SK-N-SH (cell line): ENCODE results near the gene NLGN1. TPM values are rescaled to one million over a fixed set of nuclear protein-coding genes. Genes with fewer than 3 reads are reported as not detected.

Experiments used
- CTCF ChIA-PET: fragments of 300-600, 350-600 bp; formaldehyde crosslinking; extraction: SDS; loops from one replicate; lab custom pipeline; 2021; lab: Yijun Ruan, JAX
- POLR2A ChIA-PET: fragments of 350-600 bp; sonication (Branson Sonifier 250); formaldehyde crosslinking; extraction: SDS; loops from one replicate; lab custom pipeline; 2020; ENCODE audit warnings: antibody characterized with exemption, inconsistent platforms; lab: Yijun Ruan, JAX
- DNase-seq: peaks from one replicate; pipeline ENCODE4 v3.0.0; 2012
- H2AFZ ChIP-seq: fragments of 200-600 bp; sonication (generic); 2 replicates; pipeline ENCODE4 v1.8.1; 2016; ENCODE audit warnings: antibody characterized with exemption, mild to moderate bottlenecking, low read depth
- H3F3A ChIP-seq: fragments of 200-600 bp; sonication (generic); replicated peaks from 2 replicates; pipeline ENCODE3; 2016; ENCODE audit warnings: antibody characterized with exemption, mild to moderate bottlenecking; ENCODE audit not compliant: insufficient read depth
- H3K27ac ChIP-seq, 2 experiments: fragments of 200-500 bp in 1 of 2; fragments of 200-600 bp in 1 of 2; sonication (Bioruptor generic) in 1 of 2; sonication (generic), shearing (Covaris generic) in 1 of 2; 2 replicates each; pipeline versions ENCODE4 v1.5.1 to v1.6.1; 2014 to 2016; ENCODE audit warnings: low read depth in 2 of 2, inconsistent platforms in 1 of 2, low read length in 1 of 2, mild to moderate bottlenecking in 1 of 2, mixed read lengths in 1 of 2
- H3K27me3 ChIP-seq: fragments of 200-600 bp; sonication (generic), shearing (Covaris generic); 2 replicates; pipeline ENCODE4 v1.6.1; 2016; ENCODE audit warnings: mixed run types; ENCODE audit not compliant: insufficient read depth
- H3K36me3 ChIP-seq, 2 experiments: fragments of 200-500 bp in 1 of 2; fragments of 200-600 bp in 1 of 2; sonication (Bioruptor generic) in 1 of 2; sonication (generic) in 1 of 2; replicated peaks in 1 of 2; 2 replicates each; pipeline versions ENCODE3 to v1.5.1; 2014 to 2016; ENCODE audit warnings: low read length in 1 of 2, mild to moderate bottlenecking in 1 of 2; ENCODE audit not compliant: insufficient read depth in 2 of 2, control insufficient read depth in 1 of 2
- H3K4me1 ChIP-seq, 2 experiments: fragments of 200-500 bp in 1 of 2; fragments of 200-600 bp in 1 of 2; sonication (Bioruptor generic) in 1 of 2; sonication (generic), shearing (Covaris generic) in 1 of 2; 2 replicates each; pipeline versions ENCODE4 v1.5.1 to v1.6.1; 2014 to 2016; ENCODE audit warnings: low read depth in 1 of 2, low read length in 1 of 2, mixed run types in 1 of 2; ENCODE audit not compliant: insufficient read depth in 2 of 2, control insufficient read depth in 1 of 2
- H3K4me2 ChIP-seq: fragments of 200-600 bp; sonication (generic), shearing (Covaris generic); 2 replicates; pipeline ENCODE4 v1.6.1; 2017; ENCODE audit warnings: mixed run types
- H3K4me3 ChIP-seq, 2 experiments: fragments of 200-500 bp in 1 of 2; fragments of 200-600 bp in 1 of 2; sonication (Bioruptor generic) in 1 of 2; sonication (generic), shearing (Covaris generic) in 1 of 2; 2 replicates each; pipeline versions ENCODE4 v1.5.1 to v1.8.1; 2014 to 2016; ENCODE audit warnings: low read depth in 2 of 2, inconsistent platforms in 1 of 2, low read length in 1 of 2, mild to moderate bottlenecking in 1 of 2, mixed read lengths in 1 of 2, moderate library complexity in 1 of 2
- H3K79me2 ChIP-seq: fragments of 200-600 bp; sonication (generic); 2 replicates; pipeline ENCODE4 v1.8.1; 2017; ENCODE audit warnings: mild to moderate bottlenecking; ENCODE audit not compliant: insufficient read depth
- H3K9ac ChIP-seq: fragments of 200-600 bp; sonication (generic); 2 replicates; pipeline ENCODE4 v1.6.1; 2017; ENCODE audit warnings: mixed run types
- H3K9me2 ChIP-seq: fragments of 200-600 bp; sonication (generic); 2 replicates; pipeline ENCODE4 v1.6.1; 2017; ENCODE audit warnings: mixed run types
- H3K9me3 ChIP-seq: fragments of 200-600 bp; sonication (generic); 2 replicates; pipeline ENCODE4 v1.6.1; 2017; ENCODE audit warnings: mixed run types, mild to moderate bottlenecking, moderate library complexity
- H4K20me1 ChIP-seq: fragments of 200-600 bp; sonication (generic); 2 replicates; pipeline ENCODE4 v1.6.1; 2017; ENCODE audit warnings: mild to moderate bottlenecking, mixed run types; ENCODE audit not compliant: insufficient read depth
- EP300 ChIP-seq, 2 experiments: IDR thresholded peaks; 2 replicates each; pipeline versions ENCODE4 v1.4.0 to v1.6.1; 2012; ENCODE audit warnings: borderline replicate concordance in 1 of 2, low read depth in 1 of 2, low read length in 1 of 2
- EZH2phosphoT487 ChIP-seq: fragments of 200-600 bp; sonication (generic); IDR thresholded peaks from 2 replicates; pipeline ENCODE4 v1.6.1; 2017; ENCODE audit warnings: low read depth, mixed run types, mild to moderate bottlenecking, antibody characterized with exemption, moderate library complexity, borderline replicate concordance
- FOXJ3 ChIP-seq: sonication (generic); formaldehyde crosslinking; IDR thresholded peaks from 2 replicates; pipeline ENCODE4 v1.5.1; 2020; ENCODE audit warnings: mild to moderate bottlenecking, missing genetic modification reagents
- GATA2 ChIP-seq: sonication (generic); formaldehyde crosslinking; IDR thresholded peaks from 2 replicates; pipeline ENCODE4 v1.5.0; 2020; ENCODE audit warnings: mild to moderate bottlenecking, missing genetic modification reagents
- MXI1 ChIP-seq: IDR thresholded peaks from 2 replicates; pipeline ENCODE4 v1.6.1; 2012; ENCODE audit warnings: mild to moderate bottlenecking, low read depth, low read length, improper control_type of control experiment
- NFIC ChIP-seq: IDR thresholded peaks from 2 replicates; pipeline ENCODE4 v1.4.0; 2012; ENCODE audit warnings: borderline replicate concordance
- NRF1 ChIP-seq: IDR thresholded peaks from 2 replicates; pipeline ENCODE4 v1.6.1; 2012; ENCODE audit warnings: low read depth, mild to moderate bottlenecking, low read length
- RAD21 ChIP-seq: IDR thresholded peaks from 2 replicates; pipeline ENCODE4 v1.6.1; 2012; ENCODE audit warnings: mild to moderate bottlenecking, low read length
- RFX5 ChIP-seq: IDR thresholded peaks from 2 replicates; pipeline ENCODE4 v1.6.1; 2012; ENCODE audit warnings: mild to moderate bottlenecking, improper control_type of control experiment, low read length
- RXRA ChIP-seq: IDR thresholded peaks from 2 replicates; pipeline ENCODE4 v1.4.0; 2012; ENCODE audit warnings: low read depth, mild to moderate bottlenecking, borderline replicate concordance
- TAF1 ChIP-seq: IDR thresholded peaks from 2 replicates; pipeline ENCODE4 v1.6.1; 2012; ENCODE audit warnings: low read depth, mild to moderate bottlenecking, low read length, moderate library complexity, borderline replicate concordance
- YY1 ChIP-seq: IDR thresholded peaks from 2 replicates; pipeline ENCODE4 v1.4.0; 2012; ENCODE audit warnings: low read depth, mild to moderate bottlenecking
- WGBS: methylation state at CpG from one replicate; pipeline ENCODE4 v1.1.6; 2017; ENCODE audit warnings: low lambda C conversion rate; 5-methylcytosine and 5-hydroxymethylcytosine counted together
- polyA plus RNA-seq, 3 experiments: library from polyadenylated mRNA; depleted of rRNA; stranded (reverse); fragments of >200 nt; gene quantifications; 2 replicates each; pipeline ENCODE4 v1.2.3, GENCODE V29; 2012
- TF ChIP-seq, protein P1 (sequence below): IDR thresholded peaks from 2 replicates; pipeline ENCODE4 v1.4.0; 2012; ENCODE audit warnings: low read depth, borderline replicate concordance
- TF ChIP-seq, protein P2 (sequence below): fragments of 200-600 bp; sonication (generic); IDR thresholded peaks from 2 replicates; pipeline ENCODE4 v1.6.1; 2017; ENCODE audit warnings: antibody characterized with exemption, mild to moderate bottlenecking, moderate library complexity
- TF ChIP-seq, protein P3 (sequence below): IDR thresholded peaks from 2 replicates; pipeline ENCODE4; 2012
- TF ChIP-seq, protein P4 (sequence below): fragments of 150-350 bp; IDR thresholded peaks from 2 replicates; pipeline ENCODE4 v1.6.1; 2016; ENCODE audit warnings: mild to moderate bottlenecking, low read depth, low read length

NLGN1 gene
- polyA plus RNA-seq, 1 of the 3 experiments (the other 2 are of a cell fraction): 1.5 TPM

DNA sequence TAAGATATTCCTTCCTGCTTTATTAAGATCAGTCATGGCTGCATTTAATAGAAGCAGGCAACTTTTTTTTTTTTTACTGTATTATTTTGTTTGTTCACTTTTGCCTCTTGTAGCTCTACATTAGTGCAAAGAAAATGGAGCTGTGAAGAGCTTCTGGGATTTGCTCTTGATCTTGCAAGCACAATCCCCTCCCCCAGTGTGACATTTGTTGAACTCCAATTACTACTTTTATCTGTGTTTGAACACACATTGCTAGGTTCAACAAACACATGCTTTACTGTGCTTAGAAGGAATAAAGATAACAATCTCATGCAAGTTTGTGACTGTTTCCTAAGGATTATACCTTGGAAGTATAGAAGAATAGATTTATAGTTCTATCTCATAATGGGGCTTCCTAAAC lies 648.8 kb downstream of the NLGN1 start:
- Histone ChIP-seq H3K4me1 (no peaks in the 10 kb centered on the region), H3K79me2 (no peaks in the 10 kb centered on the region), H3K9me2 (peaks cover 4% of the 10 kb centered on the region; the same call in 1 of the 2 replicates), H3F3A (no peaks in the 10 kb centered on the region), H3K9me3 (no peaks in the 10 kb centered on the region), H3K9ac (no peak overlapping the region), H3K36me3 (no peaks in the 10 kb centered on the region), H3K27me3 (no peaks in the 10 kb centered on the region), H4K20me1 (no peaks in the 10 kb centered on the region), H3K4me3 (no peak overlapping the region), H2AFZ (no peak overlapping the region), H3K4me2 (no peak overlapping the region), H3K27ac (no peak overlapping the region)
- no peak for DNase-seq
- POLR2A ChIA-PET: no interaction called here
- CTCF ChIA-PET: interaction anchor here (1.2 to 1.4 kb wide), 2 partner anchors 10 to 25 kb away, joined by 3 to 4 read pairs; no protein-coding TSS in a partner anchor
- TF ChIP-seq RXRA (no peak), EZH2phosphoT487 (no peak), NRF1 (no peak), NFIC (no peak), MXI1 (no peak), RFX5 (no peak)

DNA sequence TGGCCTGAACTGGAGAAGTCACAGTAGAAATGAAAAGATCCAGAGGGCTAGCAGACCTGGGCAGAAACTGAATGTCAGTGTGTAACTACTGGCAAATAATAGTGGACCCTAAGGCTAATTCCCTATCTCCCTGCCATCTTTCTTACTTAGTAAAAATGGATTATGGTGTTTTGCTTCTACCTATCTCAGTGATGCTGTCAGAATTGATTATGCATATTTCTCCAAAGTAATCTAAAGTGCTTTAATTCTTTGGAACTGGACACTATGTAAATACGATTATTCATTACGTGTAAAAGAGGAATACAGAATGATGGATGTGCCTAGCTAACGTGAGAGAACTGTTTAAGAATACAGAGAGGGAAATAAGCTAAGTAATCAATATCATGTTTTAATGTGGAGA lies 651.9 kb downstream of the NLGN1 start:
- TF ChIP-seq GATA2 (peak; percentile 75), TAF1 (no peak)
- Histone ChIP-seq H2AFZ (no peak overlapping the region), H3K4me1 (no peaks in the 10 kb centered on the region), H3K36me3 (no peaks in the 10 kb centered on the region), H3F3A (no peaks in the 10 kb centered on the region), H4K20me1 (no peaks in the 10 kb centered on the region), H3K27ac (no peak overlapping the region), H3K27me3 (no peaks in the 10 kb centered on the region), H3K79me2 (no peaks in the 10 kb centered on the region), H3K9me3 (no peaks in the 10 kb centered on the region), H3K4me3 (no peak overlapping the region), H3K4me2 (no peak overlapping the region), H3K9ac (no peak overlapping the region), H3K9me2 (peaks cover 4% of the 10 kb centered on the region; the same call in 1 of the 2 replicates)
- WGBS: 47% methylated on average over 3 of the region's 3 CpGs
- ChIA-PET POLR2A (no interaction called here), CTCF (interaction anchor here (1.5 kb wide), 1 partner anchor 24 kb away, joined by 5 read pairs; no protein-coding TSS in a partner anchor)
- DNase-seq: no peak

DNA sequence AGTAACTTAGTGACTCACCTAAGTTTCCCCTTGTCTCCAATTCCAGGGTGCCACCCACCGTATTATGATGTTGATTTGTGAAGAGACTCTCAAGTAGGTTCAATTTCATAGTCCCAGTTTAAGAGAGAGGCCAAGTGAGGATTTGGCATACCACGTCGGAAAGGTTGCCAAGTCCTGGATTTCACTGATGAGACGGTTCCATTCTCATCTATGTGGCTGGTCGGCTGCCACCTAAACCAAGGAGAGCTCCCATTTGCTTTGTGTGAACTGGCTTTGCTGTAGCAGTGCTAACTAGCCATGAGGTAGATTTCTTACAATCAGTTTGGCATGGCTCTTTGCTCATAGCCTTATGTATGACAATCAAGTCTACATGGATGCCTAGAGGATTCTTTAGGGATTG lies 653.6 kb downstream of the NLGN1 start:
- Histone ChIP-seq H3K9ac (no peak overlapping the region), H3K79me2 (no peaks in the 10 kb centered on the region), H4K20me1 (no peaks in the 10 kb centered on the region), H2AFZ (no peak overlapping the region), H3K27me3 (no peaks in the 10 kb centered on the region), H3K9me3 (no peaks in the 10 kb centered on the region), H3K4me3 (no peak overlapping the region), H3K4me1 (no peaks in the 10 kb centered on the region), H3K4me2 (no peak overlapping the region), H3K27ac (no peak overlapping the region), H3K36me3 (no peaks in the 10 kb centered on the region), H3F3A (no peaks in the 10 kb centered on the region), H3K9me2 (peaks cover 4% of the 10 kb centered on the region; the same call in 1 of the 2 replicates)
- no peak for DNase-seq
- ChIA-PET POLR2A (no interaction called here), CTCF (interaction anchor here (1.2 kb wide), 1 partner anchor 9 kb away, joined by 3 read pairs; no protein-coding TSS in a partner anchor)
- WGBS: 81% methylated on average over 5 of the region's 5 CpGs
- TF ChIP-seq RAD21 (no peak), FOXJ3 (CRISPR knock-in tag) (no peak), YY1 (no peak), EP300 (IDR thresholded peaks at IDR 0.05; ENCODE audit: borderline replicate concordance in 1 of 2, low read depth in 1 of 2, low read length in 1 of 2) (no peak)
- TF ChIP-seq, protein P1, sequence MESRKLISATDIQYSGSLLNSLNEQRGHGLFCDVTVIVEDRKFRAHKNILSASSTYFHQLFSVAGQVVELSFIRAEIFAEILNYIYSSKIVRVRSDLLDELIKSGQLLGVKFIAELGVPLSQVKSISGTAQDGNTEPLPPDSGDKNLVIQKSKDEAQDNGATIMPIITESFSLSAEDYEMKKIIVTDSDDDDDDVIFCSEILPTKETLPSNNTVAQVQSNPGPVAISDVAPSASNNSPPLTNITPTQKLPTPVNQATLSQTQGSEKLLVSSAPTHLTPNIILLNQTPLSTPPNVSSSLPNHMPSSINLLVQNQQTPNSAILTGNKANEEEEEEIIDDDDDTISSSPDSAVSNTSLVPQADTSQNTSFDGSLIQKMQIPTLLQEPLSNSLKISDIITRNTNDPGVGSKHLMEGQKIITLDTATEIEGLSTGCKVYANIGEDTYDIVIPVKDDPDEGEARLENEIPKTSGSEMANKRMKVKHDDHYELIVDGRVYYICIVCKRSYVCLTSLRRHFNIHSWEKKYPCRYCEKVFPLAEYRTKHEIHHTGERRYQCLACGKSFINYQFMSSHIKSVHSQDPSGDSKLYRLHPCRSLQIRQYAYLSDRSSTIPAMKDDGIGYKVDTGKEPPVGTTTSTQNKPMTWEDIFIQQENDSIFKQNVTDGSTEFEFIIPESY: no peak
- TF ChIP-seq, protein P2, sequence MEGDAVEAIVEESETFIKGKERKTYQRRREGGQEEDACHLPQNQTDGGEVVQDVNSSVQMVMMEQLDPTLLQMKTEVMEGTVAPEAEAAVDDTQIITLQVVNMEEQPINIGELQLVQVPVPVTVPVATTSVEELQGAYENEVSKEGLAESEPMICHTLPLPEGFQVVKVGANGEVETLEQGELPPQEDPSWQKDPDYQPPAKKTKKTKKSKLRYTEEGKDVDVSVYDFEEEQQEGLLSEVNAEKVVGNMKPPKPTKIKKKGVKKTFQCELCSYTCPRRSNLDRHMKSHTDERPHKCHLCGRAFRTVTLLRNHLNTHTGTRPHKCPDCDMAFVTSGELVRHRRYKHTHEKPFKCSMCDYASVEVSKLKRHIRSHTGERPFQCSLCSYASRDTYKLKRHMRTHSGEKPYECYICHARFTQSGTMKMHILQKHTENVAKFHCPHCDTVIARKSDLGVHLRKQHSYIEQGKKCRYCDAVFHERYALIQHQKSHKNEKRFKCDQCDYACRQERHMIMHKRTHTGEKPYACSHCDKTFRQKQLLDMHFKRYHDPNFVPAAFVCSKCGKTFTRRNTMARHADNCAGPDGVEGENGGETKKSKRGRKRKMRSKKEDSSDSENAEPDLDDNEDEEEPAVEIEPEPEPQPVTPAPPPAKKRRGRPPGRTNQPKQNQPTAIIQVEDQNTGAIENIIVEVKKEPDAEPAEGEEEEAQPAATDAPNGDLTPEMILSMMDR: no peak
- TF ChIP-seq, protein P3, sequence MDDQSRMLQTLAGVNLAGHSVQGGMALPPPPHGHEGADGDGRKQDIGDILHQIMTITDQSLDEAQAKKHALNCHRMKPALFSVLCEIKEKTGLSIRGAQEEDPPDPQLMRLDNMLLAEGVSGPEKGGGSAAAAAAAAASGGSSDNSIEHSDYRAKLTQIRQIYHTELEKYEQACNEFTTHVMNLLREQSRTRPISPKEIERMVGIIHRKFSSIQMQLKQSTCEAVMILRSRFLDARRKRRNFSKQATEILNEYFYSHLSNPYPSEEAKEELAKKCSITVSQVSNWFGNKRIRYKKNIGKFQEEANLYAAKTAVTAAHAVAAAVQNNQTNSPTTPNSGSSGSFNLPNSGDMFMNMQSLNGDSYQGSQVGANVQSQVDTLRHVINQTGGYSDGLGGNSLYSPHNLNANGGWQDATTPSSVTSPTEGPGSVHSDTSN: no peak
- TF ChIP-seq, protein P4, sequence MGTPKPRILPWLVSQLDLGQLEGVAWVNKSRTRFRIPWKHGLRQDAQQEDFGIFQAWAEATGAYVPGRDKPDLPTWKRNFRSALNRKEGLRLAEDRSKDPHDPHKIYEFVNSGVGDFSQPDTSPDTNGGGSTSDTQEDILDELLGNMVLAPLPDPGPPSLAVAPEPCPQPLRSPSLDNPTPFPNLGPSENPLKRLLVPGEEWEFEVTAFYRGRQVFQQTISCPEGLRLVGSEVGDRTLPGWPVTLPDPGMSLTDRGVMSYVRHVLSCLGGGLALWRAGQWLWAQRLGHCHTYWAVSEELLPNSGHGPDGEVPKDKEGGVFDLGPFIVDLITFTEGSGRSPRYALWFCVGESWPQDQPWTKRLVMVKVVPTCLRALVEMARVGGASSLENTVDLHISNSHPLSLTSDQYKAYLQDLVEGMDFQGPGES: no peak
